Caco-2 (cell line): ENCODE results near the gene SLC34A3. TPM values are rescaled to one million over a fixed set of nuclear protein-coding genes. Genes with fewer than 3 reads are reported as not detected.

Experiments
- BruUV-seq: library from RNA; stranded (reverse); fragments of 400-500 nt; replicated peaks from 2 replicates; lab custom pipeline; 2021; lab: Mats Ljungman, UMichigan
- CTCF ChIA-PET: fragments of 300-600 bp; sonication (Branson Sonifier 250); formaldehyde crosslinking; loops from one replicate; lab custom pipeline; 2022; ENCODE audit warnings: antibody characterized with exemption; lab: Charles Lee
- POLR2A ChIA-PET: fragments of 300-600 bp; sonication (Branson Sonifier 250); formaldehyde crosslinking; loops from one replicate; lab custom pipeline; 2022; ENCODE audit warnings: antibody characterized with exemption; lab: Charles Lee
- DNase-seq, 2 experiments: peaks; one replicate each; pipeline versions ENCODE4 v3.0.0 to v3.0.0-alpha.2; 2020 to 2022
- H3K27me3 ChIP-seq: replicated peaks from 2 replicates; pipeline ENCODE4 v1.6.0; 2011; ENCODE audit warnings: low read length; ENCODE audit not compliant: control insufficient read depth, insufficient read depth
- H3K36me3 ChIP-seq: 2 replicates; pipeline ENCODE4 v1.5.1; 2011; ENCODE audit warnings: low read length; ENCODE audit not compliant: control insufficient read depth, insufficient read depth
- H3K4me1 ChIP-seq: fragments of 250-450 bp; sonication (Bioruptor Pico); 2 replicates; pipeline ENCODE4 v1.5.1; 2020; ENCODE audit warnings: mild to moderate bottlenecking
- H3K4me3 ChIP-seq: 2 replicates; pipeline ENCODE4 v1.5.1; 2011; ENCODE audit warnings: low read depth, mild to moderate bottlenecking, control low read depth, low read length
- H3K9me3 ChIP-seq: fragments of 250-450 bp; sonication (Bioruptor Pico); 2 replicates; pipeline ENCODE4 v1.5.1; 2020; ENCODE audit warnings: mild to moderate bottlenecking, moderate library complexity
- H3K27ac Mint-ChIP-seq: one replicate; pipeline ENCODE4 v1.8.0; 2022; ENCODE audit warnings: mixed read lengths; ENCODE audit not compliant: unreplicated experiment
- H3K27me3 Mint-ChIP-seq: one replicate; pipeline ENCODE4 v1.8.0; 2022; ENCODE audit warnings: mixed read lengths; ENCODE audit not compliant: insufficient read depth, unreplicated experiment
- H3K36me3 Mint-ChIP-seq: one replicate; pipeline ENCODE4 v1.8.0; 2022; ENCODE audit warnings: mild to moderate bottlenecking, mixed read lengths; ENCODE audit not compliant: insufficient read depth, unreplicated experiment
- H3K4me1 Mint-ChIP-seq: one replicate; pipeline ENCODE4 v1.8.0; 2022; ENCODE audit warnings: low read depth, mixed read lengths; ENCODE audit not compliant: unreplicated experiment
- H3K4me3 Mint-ChIP-seq: one replicate; pipeline ENCODE4 v1.8.0; 2022; ENCODE audit warnings: mild to moderate bottlenecking, moderate library complexity, mixed read lengths; ENCODE audit not compliant: unreplicated experiment
- H3K9me3 Mint-ChIP-seq: one replicate; pipeline ENCODE4 v1.8.0; 2022; ENCODE audit warnings: mixed read lengths; ENCODE audit not compliant: unreplicated experiment
- intact Hi-C: fragments of 100-400 bp; cut with micrococcal nuclease; formaldehyde crosslinking; loops from one replicate; pipeline ENCODE4 v1.10.0; 2022; ENCODE audit not compliant: unreplicated experiment
- total RNA-seq: library from RNA; stranded (reverse); gene quantifications from 2 replicates; pipeline ENCODE4 v1.2.3, GENCODE V29; 2022
- TF ChIP-seq, protein P1 (sequence below), 2 experiments: fragments of 200-600 bp in 1 of 2; IDR thresholded peaks; 1 replicate in 1 of 2; 2 replicates in 1 of 2; pipeline versions ENCODE4 v1.5.1 to v1.8.0; 2011 to 2022; ENCODE audit warnings: antibody characterized with exemption in 1 of 2, control low read depth in 1 of 2, inconsistent platforms in 1 of 2, low read depth in 1 of 2, low read length in 1 of 2, mild to moderate bottlenecking in 1 of 2, moderate library complexity in 1 of 2; ENCODE audit not compliant: insufficient read depth in 1 of 2, severe bottlenecking in 1 of 2, unreplicated experiment in 1 of 2

The SLC34A3 gene
- total RNA-seq, 1 experiment from 2014 or later: not detected

DNA sequence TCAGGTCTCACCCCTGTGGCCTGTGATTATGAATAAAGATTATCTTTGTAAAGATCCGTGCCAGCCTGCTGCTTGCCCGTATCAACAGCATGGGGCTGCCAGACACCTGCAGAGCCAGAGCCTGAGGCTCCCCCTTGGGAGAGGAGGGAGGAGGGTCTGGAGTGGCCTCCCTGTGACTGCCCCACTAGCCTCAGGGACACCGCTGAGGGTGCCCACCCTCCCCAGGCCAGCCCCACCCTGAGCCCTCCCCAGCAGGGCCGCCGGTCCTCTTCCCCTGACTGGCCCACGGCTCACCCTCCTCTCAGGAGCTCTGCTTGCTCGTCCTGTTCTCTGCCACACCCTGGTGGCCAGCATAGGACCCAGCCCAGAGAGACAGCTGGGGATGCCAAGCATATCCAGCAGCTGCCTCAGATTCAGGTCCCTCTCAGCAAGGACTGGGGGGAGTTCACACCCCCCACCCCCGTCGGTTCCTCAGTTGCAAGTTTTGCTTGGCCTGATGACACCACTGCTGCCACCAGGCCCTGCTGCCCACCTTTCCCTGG, 40.3 kb upstream of the SLC34A3 start:
- CTCF ChIA-PET: interaction anchor here (0.7 to 3.0 kb wide), 9 partner anchors 8 to 63 kb away, joined by 3 to 22 read pairs (median 9); partner anchors contain the start of genes LRRC26 and TPRN
- Histone ChIP-seq H3K27me3 (no peaks in the 10 kb centered on the region), H3K4me1 (peaks cover 19% of the 10 kb centered on the region), H3K9me3 (no peaks in the 10 kb centered on the region), H3K4me3 (no peak overlapping the region; the same call in 1 of the 2 replicates), H3K36me3 (peaks cover 3% of the 10 kb centered on the region)
- POLR2A ChIA-PET: interaction anchor here (0.6 kb wide), 1 partner anchor 28 kb away, joined by 5 read pairs; no protein-coding TSS in a partner anchor
- no peak for DNase-seq
- H3K27me3 Mint-ChIP-seq: no peaks in the 10 kb centered on the region
- no TSS peak for BruUV-seq
- peaks cover 26% of the 10 kb centered on the region for H3K4me1 Mint-ChIP-seq
- H3K36me3 Mint-ChIP-seq: peaks cover 42% of the 10 kb centered on the region
- TF ChIP-seq, protein P1, sequence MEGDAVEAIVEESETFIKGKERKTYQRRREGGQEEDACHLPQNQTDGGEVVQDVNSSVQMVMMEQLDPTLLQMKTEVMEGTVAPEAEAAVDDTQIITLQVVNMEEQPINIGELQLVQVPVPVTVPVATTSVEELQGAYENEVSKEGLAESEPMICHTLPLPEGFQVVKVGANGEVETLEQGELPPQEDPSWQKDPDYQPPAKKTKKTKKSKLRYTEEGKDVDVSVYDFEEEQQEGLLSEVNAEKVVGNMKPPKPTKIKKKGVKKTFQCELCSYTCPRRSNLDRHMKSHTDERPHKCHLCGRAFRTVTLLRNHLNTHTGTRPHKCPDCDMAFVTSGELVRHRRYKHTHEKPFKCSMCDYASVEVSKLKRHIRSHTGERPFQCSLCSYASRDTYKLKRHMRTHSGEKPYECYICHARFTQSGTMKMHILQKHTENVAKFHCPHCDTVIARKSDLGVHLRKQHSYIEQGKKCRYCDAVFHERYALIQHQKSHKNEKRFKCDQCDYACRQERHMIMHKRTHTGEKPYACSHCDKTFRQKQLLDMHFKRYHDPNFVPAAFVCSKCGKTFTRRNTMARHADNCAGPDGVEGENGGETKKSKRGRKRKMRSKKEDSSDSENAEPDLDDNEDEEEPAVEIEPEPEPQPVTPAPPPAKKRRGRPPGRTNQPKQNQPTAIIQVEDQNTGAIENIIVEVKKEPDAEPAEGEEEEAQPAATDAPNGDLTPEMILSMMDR (IDR thresholded peaks at IDR 0.05; ENCODE audit: insufficient read depth in 1 of 2, low read depth in 1 of 2, low read length in 1 of 2, severe bottlenecking in 1 of 2, unreplicated experiment in 1 of 2): peak in 1 of 2 experiments; percentile 17
- H3K27ac Mint-ChIP-seq: peak overlapping the region; percentile 85
- H3K9me3 Mint-ChIP-seq: no peaks in the 10 kb centered on the region
- intact Hi-C loops: no loop called here
- peak overlapping the region; percentile 98 for H3K4me3 Mint-ChIP-seq

DNA sequence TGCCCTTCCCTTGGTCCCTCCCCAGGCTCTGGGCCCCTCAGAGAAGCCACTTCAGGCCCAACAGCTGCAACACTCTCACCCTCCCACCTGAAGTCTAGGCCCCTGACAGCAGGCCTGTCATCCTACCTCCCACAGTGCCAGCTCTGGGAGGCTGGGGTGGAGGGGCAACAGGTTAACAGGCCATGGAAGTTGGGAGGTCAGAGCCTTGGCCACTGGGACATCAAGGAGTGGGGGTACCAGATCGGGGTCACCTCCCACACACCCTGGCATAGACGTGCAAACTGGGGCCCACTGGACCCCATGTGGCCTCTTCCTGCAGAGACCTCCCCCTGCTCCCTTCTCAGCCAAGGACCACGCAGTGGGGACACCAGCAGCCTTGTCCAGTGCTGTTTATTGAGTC, 39.5 kb upstream of the SLC34A3 start:
- H3K4me1 Mint-ChIP-seq: peaks cover 28% of the 10 kb centered on the region
- no peaks in the 10 kb centered on the region for H3K27me3 Mint-ChIP-seq
- BruUV-seq: no TSS peak
- H3K36me3 Mint-ChIP-seq: peaks cover 42% of the 10 kb centered on the region
- Histone ChIP-seq H3K4me3 (no peak overlapping the region), H3K36me3 (peaks cover 3% of the 10 kb centered on the region), H3K4me1 (peaks cover 20% of the 10 kb centered on the region), H3K9me3 (no peaks in the 10 kb centered on the region), H3K27me3 (no peaks in the 10 kb centered on the region)
- TF ChIP-seq, protein P1 (IDR thresholded peaks at IDR 0.05; ENCODE audit: insufficient read depth in 1 of 2, low read depth in 1 of 2, low read length in 1 of 2, severe bottlenecking in 1 of 2, unreplicated experiment in 1 of 2): no peak
- H3K27ac Mint-ChIP-seq: peak overlapping the region; percentile 85
- intact Hi-C loops: no loop called here
- H3K4me3 Mint-ChIP-seq: peak overlapping the region; percentile 98
- H3K9me3 Mint-ChIP-seq: no peaks in the 10 kb centered on the region
- ChIA-PET POLR2A (no interaction called here), CTCF (interaction anchor here (1.3 to 3.0 kb wide), 2 partner anchors 10 to 23 kb away, joined by 4 to 16 read pairs; partner anchors contain the start of genes LRRC26 and TPRN)
- no peak for DNase-seq

DNA sequence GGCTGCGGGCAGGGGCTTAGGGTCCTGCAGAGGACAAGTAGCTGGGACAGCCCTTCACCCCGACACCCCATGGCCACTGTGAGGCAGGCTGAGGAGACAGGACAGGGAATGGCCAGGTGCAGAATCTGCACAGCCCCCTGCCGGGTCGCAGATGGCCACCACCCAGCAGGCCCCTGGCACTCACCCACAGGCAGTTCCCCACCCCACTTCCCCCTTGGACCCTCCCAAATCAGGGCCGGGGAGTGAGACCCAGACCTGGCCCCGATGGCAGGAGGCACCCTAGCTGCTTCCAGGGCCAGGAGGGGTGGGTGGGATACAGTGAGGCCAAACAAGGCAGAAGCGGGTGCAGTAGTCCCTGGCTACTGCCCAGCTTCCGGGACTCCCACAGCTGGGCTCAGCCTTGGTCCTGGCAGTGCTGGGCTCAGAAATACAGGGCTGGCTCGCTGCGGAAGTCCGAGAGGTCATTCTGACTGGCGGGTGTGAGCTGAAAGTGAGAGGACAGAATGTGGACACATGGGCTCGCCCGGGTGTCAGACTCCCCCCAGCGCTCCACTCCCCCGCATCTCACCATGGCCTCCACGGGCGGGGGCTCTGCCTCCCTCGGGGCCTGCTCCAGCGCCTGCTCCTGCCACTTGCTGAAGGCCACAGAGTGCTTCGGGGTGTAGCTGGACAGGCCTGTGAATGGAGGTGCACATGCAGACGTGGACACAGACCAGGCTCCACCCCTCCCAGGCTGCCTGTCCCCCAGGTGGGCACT, 38.8 kb upstream of the SLC34A3 start:
- TF ChIP-seq, protein P1 (IDR thresholded peaks at IDR 0.05; ENCODE audit: insufficient read depth in 1 of 2, low read depth in 1 of 2, low read length in 1 of 2, severe bottlenecking in 1 of 2, unreplicated experiment in 1 of 2): no peak
- intact Hi-C loops: no loop called here
- no peak for DNase-seq
- Mint-ChIP-seq H3K36me3 (peaks cover 45% of the 10 kb centered on the region), H3K4me3 (no peak overlapping the region), H3K4me1 (peaks cover 24% of the 10 kb centered on the region), H3K27me3 (no peaks in the 10 kb centered on the region), H3K27ac (no peak overlapping the region), H3K9me3 (no peaks in the 10 kb centered on the region)
- H3K4me1 ChIP-seq: peaks cover 20% of the 10 kb centered on the region
- POLR2A ChIA-PET: interaction anchor here (0.6 kb wide), 1 partner anchor 9 kb away, joined by 3 read pairs; the partner anchor contains the start of gene TPRN
- peaks cover 2% of the 10 kb centered on the region for H3K36me3 ChIP-seq
- no peaks in the 10 kb centered on the region for H3K27me3 ChIP-seq
- no peak overlapping the region for H3K4me3 ChIP-seq
- BruUV-seq: no TSS peak
- CTCF ChIA-PET: interaction anchor here (0.8 to 1.3 kb wide), 2 partner anchors 9 to 45 kb away, joined by 3 to 4 read pairs; partner anchors contain the start of gene TPRN
- H3K9me3 ChIP-seq: no peaks in the 10 kb centered on the region
